ENCODE data around the gene GJA3. TPM values are rescaled to one million over a fixed set of nuclear protein-coding genes. Genes with fewer than 3 reads are reported as not detected.

Gene GJA3
- total and polyA plus RNA-seq, 2 of the 4 experiments (the other 2 are of a cell fraction), result 1.5 to 2.7 TPM

GRCh38 chr13:20136781-20137703 is 23.8 kb downstream of the GJA3 start:
- intact Hi-C loops (cut with micrococcal nuclease), result no loop called here
- Histone ChIP-seq H3K36me3 (ENCODE audit: control insufficient read depth, insufficient read depth, low read length) (no peaks in the 10 kb centered on the region), H3K18ac (ENCODE audit: low read depth, low read length) (no peak overlapping the region), H3K14ac (replicated peaks; ENCODE audit: low read depth, low read length) (no peak overlapping the region), H4K91ac (ENCODE audit: insufficient read depth, low read depth, low read length) (no peak overlapping the region), H2AK5ac (ENCODE audit: low read depth, low read length) (no peak overlapping the region), H2BK20ac (ENCODE audit: low read depth, low read length) (no peak overlapping the region), H3K4ac (ENCODE audit: low read depth, low read length) (no peak overlapping the region), H3K4me3 (ENCODE audit: insufficient read depth, low read depth, low read length) (no peak overlapping the region), H3K56ac (ENCODE audit: extremely low read depth, insufficient read depth, low read length) (no peak overlapping the region), H3K9me3 (ENCODE audit: control insufficient read depth, insufficient read depth, low read length) (no peaks in the 10 kb centered on the region), H3K9me1 (ENCODE audit: insufficient read depth, low read length) (no peaks in the 10 kb centered on the region), H3K79me1 (ENCODE audit: low read depth in 1 of 2, low read length in 2 of 2) (no peaks in the 10 kb centered on the region), H4K5ac (ENCODE audit: low read depth, low read length) (no peak overlapping the region), H2AFZ (replicated peaks; ENCODE audit: low read length, poor library complexity) (peak overlapping the region; percentile 85), H3K4me1 (ENCODE audit: control insufficient read depth, insufficient read depth, low read length) (peaks cover 2% of the 10 kb centered on the region; the same call in 1 of the 2 replicates), H2AK9ac (replicated peaks; ENCODE audit: low read depth, low read length, poor library complexity) (no peak overlapping the region), H3K27me3 (ENCODE audit: control insufficient read depth, insufficient read depth, low read length) (peaks cover 13% of the 10 kb centered on the region), H4K20me1 (ENCODE audit: insufficient read depth, low read length) (no peaks in the 10 kb centered on the region), H3K4me2 (ENCODE audit: low read depth, low read length) (peak overlapping the region; percentile 73), H2BK15ac (ENCODE audit: low read depth, low read length) (no peak overlapping the region), H3K9ac (ENCODE audit: low read depth, low read length) (no peak overlapping the region), H3K27ac (ENCODE audit: insufficient read depth, low read length) (no peak overlapping the region), H2BK5ac (ENCODE audit: low read depth, low read length, poor library complexity, severe bottlenecking) (no peak overlapping the region), H4K8ac (ENCODE audit: low read depth in 2 of 2, low read length in 2 of 2) (no peak overlapping the region), H3K23ac (ENCODE audit: low read depth, low read length) (no peak overlapping the region), H2BK120ac (ENCODE audit: low read depth, low read length) (no peak overlapping the region)
- CTCF ChIA-PET, result no interaction called here
- WGBS, 2 experiments (ENCODE audit: extremely low coverage in 2 of 2, insufficient read length in 1 of 2), result 14% methylated on average over 34 of the region's 56 CpGs; no CpG with 5 or more reads in 1 of the 2 experiments
- DNase-seq, result no peak
- dilution Hi-C loops (cut with HindIII; ENCODE audit: low sequenced_read_pairs, unreplicated experiment), result no loop called here
- TF ChIP-seq RCOR1 (IDR thresholded peaks at IDR 0.05; ENCODE audit: insufficient replicate concordance, low read length), result no peak
- peak; percentile 23; the same call in 1 of the 2 replicates for TF ChIP-seq CTCF (conservative IDR thresholded peaks at IDR 0.05; ENCODE audit: low read depth, low read length)
- TF ChIP-seq MAZ (IDR thresholded peaks at IDR 0.05; ENCODE audit: borderline replicate concordance, low read depth, low read length), result no peak
- no peak for TF ChIP-seq CEBPB (IDR thresholded peaks at IDR 0.05; ENCODE audit: low read depth, low read length)
- no peak for TF ChIP-seq NFE2L2 (IDR thresholded peaks at IDR 0.05; ENCODE audit: low read depth, low read length)
- no TSS peak for BruUV-seq (replicated peaks)
- ATAC-seq (ENCODE audit: low read depth), result peak; percentile 68
- POLR2A ChIA-PET (ENCODE audit: unreplicated experiment), result no interaction called here
- in situ Hi-C loops (cut with MboI; ENCODE audit: low sequenced_read_pairs), result no loop called here
